ENCODE measurements around the gene OR2A5.
"Not testable (repeated sequence)": the region's sequence is repeated elsewhere in the genome, so short reads cannot be mapped to it uniquely, and the experiment has no call there.

The OR2A5 gene

GRCh38 chr7:144032985-144033709, 15.6 kb upstream of the OR2A5 start:
- no peak overlapping the region for H3K4me3 ChIP-seq (ENCODE audit: low read depth, low read length)
- no peak for TF ChIP-seq CTCF (IDR thresholded peaks at IDR 0.05; ENCODE audit: borderline replicate concordance, insufficient read depth, low read depth, low read length)

GRCh38 chr7:144035385-144035784, 13.4 kb upstream of the OR2A5 start:
- TF ChIP-seq CTCF (IDR thresholded peaks at IDR 0.05; ENCODE audit: borderline replicate concordance, insufficient read depth, low read depth, low read length), result no peak
- no peak overlapping the region for H3K4me3 ChIP-seq (ENCODE audit: low read depth, low read length)

GRCh38 chr7:144036302-144036885, 12.4 kb upstream of the OR2A5 start:
- H3K4me3 ChIP-seq (ENCODE audit: low read depth, low read length), result no peak overlapping the region
- no peak for TF ChIP-seq CTCF (IDR thresholded peaks at IDR 0.05; ENCODE audit: borderline replicate concordance, insufficient read depth, low read depth, low read length)

- no peak for TF ChIP-seq CTCF (IDR thresholded peaks at IDR 0.05; ENCODE audit: borderline replicate concordance, insufficient read depth, low read depth, low read length)
- H3K4me3 ChIP-seq (ENCODE audit: low read depth, low read length), result no peak overlapping the region
Observed at GRCh38 chr7:144037414-144038035, 11.2 kb upstream of the OR2A5 start.

- H3K4me3 ChIP-seq (ENCODE audit: low read depth, low read length), result no peak overlapping the region
- no peak for TF ChIP-seq CTCF (IDR thresholded peaks at IDR 0.05; ENCODE audit: borderline replicate concordance, insufficient read depth, low read depth, low read length)
Observed at GRCh38 chr7:144038887-144039286, 9.9 kb upstream of the OR2A5 start.

GRCh38 chr7:144049491-144049890, 743 bp downstream of the OR2A5 start:
- no peak for TF ChIP-seq CTCF (IDR thresholded peaks at IDR 0.05; ENCODE audit: borderline replicate concordance, insufficient read depth, low read depth, low read length)
- H3K4me3 ChIP-seq (ENCODE audit: low read depth, low read length), result no peak overlapping the region

- no peak overlapping the region for H3K4me3 ChIP-seq (ENCODE audit: low read depth, low read length)
- TF ChIP-seq CTCF (IDR thresholded peaks at IDR 0.05; ENCODE audit: borderline replicate concordance, insufficient read depth, low read depth, low read length), result no peak
Observed at GRCh38 chr7:144050093-144050492, 1.3 kb downstream of the OR2A5 start.

GRCh38 chr7:144050884-144051283, 2.1 kb downstream of the OR2A5 start:
- H3K4me3 ChIP-seq (ENCODE audit: low read depth, low read length), result not testable (repeated sequence)

All from GM12875 (cell line).